CD4-positive, alpha-beta memory T cell (primary cell): Measurements from ENCODE around the gene CDK15. TPM values are rescaled to one million over a fixed set of nuclear protein-coding genes. Genes with fewer than 3 reads are reported as not detected.

Source experiments
- CTCF ChIA-PET: fragments of 350-600 bp; sonication (Branson Sonifier 250); formaldehyde crosslinking; loops from one replicate; lab custom pipeline; 2021; ENCODE audit warnings: inconsistent platforms; ENCODE audit not compliant: partially characterized antibody; lab: Charles Lee
- POLR2A ChIA-PET: fragments of 350-600 bp; sonication (Branson Sonifier 250); formaldehyde crosslinking; loops from one replicate; lab custom pipeline; 2021; ENCODE audit not compliant: partially characterized antibody; lab: Charles Lee
- DNase-seq, 5 donors: peaks; one replicate each; pipeline versions ENCODE4 v3.0.0 to v3.0.0-alpha.2; 2020 to 2022; ENCODE audit warnings: mixed read lengths in 1 of 5
- H3K27ac ChIP-seq: one replicate; pipeline ENCODE4 v1.7.0; 2013; ENCODE audit warnings: low read depth, low read length
- H3K27me3 ChIP-seq: 2 replicates; pipeline ENCODE4 v1.7.0; 2013; ENCODE audit warnings: mild to moderate bottlenecking, low read length, moderate library complexity; ENCODE audit not compliant: insufficient read depth
- H3K36me3 ChIP-seq: 2 replicates; pipeline ENCODE4 v1.7.0; 2013; ENCODE audit warnings: mild to moderate bottlenecking, low read length, moderate library complexity; ENCODE audit not compliant: insufficient read depth
- H3K4me1 ChIP-seq: 2 replicates; pipeline ENCODE4 v1.7.0; 2013; ENCODE audit warnings: mild to moderate bottlenecking, low read length, moderate library complexity; ENCODE audit not compliant: insufficient read depth
- H3K4me3 ChIP-seq, 2 donors: one replicate each; pipeline ENCODE4 v1.7.0; 2013; ENCODE audit warnings: low read length in 2 of 2, mild to moderate bottlenecking in 1 of 2
- H3K9me3 ChIP-seq, 2 donors: one replicate each; pipeline ENCODE4 v1.7.0; 2013; ENCODE audit warnings: low read length in 2 of 2, control low read depth in 1 of 2; ENCODE audit not compliant: control insufficient read depth in 1 of 2
- H3K27ac Mint-ChIP-seq, 7 donors: one replicate each; pipeline ENCODE4 v1.8.0; 2020 to 2021; ENCODE audit warnings: mixed read lengths in 7 of 7, mild to moderate bottlenecking in 6 of 7, inconsistent platforms in 3 of 7, moderate library complexity in 3 of 7
- H3K27me3 Mint-ChIP-seq, 2 donors: one replicate each; pipeline ENCODE4 v1.8.0; 2020 to 2021; ENCODE audit warnings: mixed read lengths in 2 of 2
- H3K36me3 Mint-ChIP-seq, 2 donors: one replicate each; pipeline ENCODE4 v1.8.0; 2020 to 2021; ENCODE audit warnings: mixed read lengths in 2 of 2, inconsistent platforms in 1 of 2, mild to moderate bottlenecking in 1 of 2
- H3K4me1 Mint-ChIP-seq, 4 donors: one replicate each; pipeline ENCODE4 v1.8.0; 2020 to 2021; ENCODE audit warnings: mixed read lengths in 4 of 4, mild to moderate bottlenecking in 1 of 4
- H3K4me3 Mint-ChIP-seq, 8 donors: one replicate each; pipeline ENCODE4 v1.8.0; 2020 to 2021; ENCODE audit warnings: mixed read lengths in 8 of 8, mild to moderate bottlenecking in 7 of 8, moderate library complexity in 6 of 8, inconsistent platforms in 3 of 8
- H3K9me3 Mint-ChIP-seq, 8 donors: one replicate each; pipeline ENCODE4 v1.8.0; 2020 to 2021; ENCODE audit warnings: mixed read lengths in 8 of 8, mild to moderate bottlenecking in 5 of 8, inconsistent platforms in 3 of 8, moderate library complexity in 1 of 8
- intact Hi-C: fragments of 100-400 bp; cut with micrococcal nuclease; formaldehyde crosslinking; loops from one replicate; pipeline ENCODE4 v1.15.1; 2023
- polyA plus RNA-seq, 2 donors: library from polyadenylated mRNA; unstranded; fragments of 300-500 nt; fragmentation: Illumina TruSeq; gene quantifications; one replicate each; pipeline ENCODE4 v1.2.3, GENCODE V29; 2021
- total RNA-seq, 2 experiments: library from RNA; stranded (reverse); gene quantifications; one replicate each; pipeline ENCODE4 v1.2.3, GENCODE V29; 2021

Gene CDK15
- total and polyA plus RNA-seq, 4 experiments from 2014 or later = not detected

DNA sequence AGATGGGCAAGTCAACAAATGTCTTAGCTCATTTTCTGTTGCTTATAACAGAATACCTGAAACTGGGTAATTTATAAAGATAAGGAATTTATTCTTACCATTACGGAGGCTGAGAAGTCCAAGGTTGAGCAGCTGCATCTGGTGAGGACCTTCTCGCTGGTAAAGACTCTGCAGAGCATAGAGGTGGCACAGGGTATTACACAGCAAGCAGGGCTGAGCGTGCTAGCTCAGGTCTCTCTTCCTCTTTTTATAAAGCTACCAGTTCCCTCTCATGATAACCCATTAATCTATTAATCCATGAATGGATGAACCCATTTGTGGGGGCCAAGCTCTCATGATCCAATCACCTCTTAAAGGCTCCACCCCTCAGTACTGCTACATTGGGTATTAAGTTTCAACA lies 109.1 kb downstream of the CDK15 start:
- H3K9me3 ChIP-seq = no peaks in the 10 kb centered on the region
- intact Hi-C loops = no loop called here
- H3K4me3 ChIP-seq = no peak overlapping the region
- H3K36me3 Mint-ChIP-seq = no peaks in the 10 kb centered on the region
- no peak overlapping the region for H3K4me3 Mint-ChIP-seq
- H3K9me3 Mint-ChIP-seq = no peaks in the 10 kb centered on the region
- DNase-seq = no peak
- H3K27ac ChIP-seq = no peak overlapping the region
- no peaks in the 10 kb centered on the region for H3K27me3 ChIP-seq
- POLR2A ChIA-PET = no interaction called here
- CTCF ChIA-PET = no interaction called here
- no peaks in the 10 kb centered on the region for H3K4me1 ChIP-seq
- no peak overlapping the region for H3K27ac Mint-ChIP-seq
- no peaks in the 10 kb centered on the region for H3K36me3 ChIP-seq
- no peaks in the 10 kb centered on the region for H3K27me3 Mint-ChIP-seq
- H3K4me1 Mint-ChIP-seq = no peaks in the 10 kb centered on the region

- H3K27ac ChIP-seq = no peak overlapping the region
- H3K4me3 Mint-ChIP-seq = no peak overlapping the region
- CTCF ChIA-PET = interaction anchor here (0.7 kb wide), 1 partner anchor 892 kb away, joined by 4 read pairs; no protein-coding TSS in a partner anchor
- H3K4me3 ChIP-seq = no peak overlapping the region
- no peaks in the 10 kb centered on the region for H3K4me1 ChIP-seq
- intact Hi-C loops = no loop called here
- no peaks in the 10 kb centered on the region for H3K9me3 Mint-ChIP-seq
- no peaks in the 10 kb centered on the region for H3K36me3 ChIP-seq
- H3K36me3 Mint-ChIP-seq = no peaks in the 10 kb centered on the region
- H3K27me3 ChIP-seq = no peaks in the 10 kb centered on the region
- no peak overlapping the region for H3K27ac Mint-ChIP-seq
- POLR2A ChIA-PET = no interaction called here
- no peaks in the 10 kb centered on the region for H3K4me1 Mint-ChIP-seq
- H3K9me3 ChIP-seq = no peaks in the 10 kb centered on the region
- DNase-seq = no peak
- peaks cover 0 to 5% of the 10 kb centered on the region in 2 donors for H3K27me3 Mint-ChIP-seq
Observed at GRCh38 chr2:201916565-201916964, 110.2 kb downstream of the CDK15 start.

GRCh38 chr2:201918616-201919307 lies 112.4 kb downstream of the CDK15 start:
- Mint-ChIP-seq H3K4me1 (no peaks in the 10 kb centered on the region), H3K27me3 (peaks cover 1 to 13% of the 10 kb centered on the region in 2 donors), H3K4me3 (no peak overlapping the region), H3K9me3 (peaks cover 0 to 2% (median 0%) of the 10 kb centered on the region in 8 donors), H3K27ac (no peak overlapping the region), H3K36me3 (no peaks in the 10 kb centered on the region)
- no peak for DNase-seq
- CTCF ChIA-PET = no interaction called here
- Histone ChIP-seq H3K4me3 (no peak overlapping the region), H3K27me3 (no peaks in the 10 kb centered on the region), H3K27ac (no peak overlapping the region), H3K36me3 (no peaks in the 10 kb centered on the region), H3K4me1 (no peaks in the 10 kb centered on the region), H3K9me3 (no peaks in the 10 kb centered on the region)
- POLR2A ChIA-PET = no interaction called here
- intact Hi-C loops = no loop called here

GRCh38 chr2:201919308-201919634 lies 112.9 kb downstream of the CDK15 start:
- no peaks in the 10 kb centered on the region for H3K27me3 ChIP-seq
- no peak overlapping the region for H3K27ac ChIP-seq
- H3K4me3 Mint-ChIP-seq = no peak overlapping the region
- H3K36me3 ChIP-seq = no peaks in the 10 kb centered on the region
- no peaks in the 10 kb centered on the region for H3K4me1 Mint-ChIP-seq
- no peaks in the 10 kb centered on the region for H3K9me3 ChIP-seq
- ChIA-PET POLR2A (no interaction called here), CTCF (no interaction called here)
- H3K36me3 Mint-ChIP-seq = no peaks in the 10 kb centered on the region
- H3K27ac Mint-ChIP-seq = no peak overlapping the region
- H3K4me3 ChIP-seq = no peak overlapping the region
- peaks cover 1 to 15% of the 10 kb centered on the region in 2 donors for H3K27me3 Mint-ChIP-seq
- intact Hi-C loops = no loop called here
- peaks cover 0 to 2% (median 0%) of the 10 kb centered on the region in 8 donors for H3K9me3 Mint-ChIP-seq
- DNase-seq = no peak
- H3K4me1 ChIP-seq = no peaks in the 10 kb centered on the region

GRCh38 chr2:201923436-201924328 lies 117.3 kb downstream of the CDK15 start:
- Histone ChIP-seq H3K4me3 (no peak overlapping the region), H3K27me3 (no peaks in the 10 kb centered on the region), H3K27ac (no peak overlapping the region), H3K4me1 (no peaks in the 10 kb centered on the region), H3K36me3 (no peaks in the 10 kb centered on the region), H3K9me3 (no peaks in the 10 kb centered on the region)
- POLR2A ChIA-PET = no interaction called here
- no peak overlapping the region for H3K4me3 Mint-ChIP-seq
- peaks cover 0 to 2% (median 0%) of the 10 kb centered on the region in 8 donors for H3K9me3 Mint-ChIP-seq
- CTCF ChIA-PET = no interaction called here
- peaks cover 10 to 25% of the 10 kb centered on the region in 2 donors for H3K27me3 Mint-ChIP-seq
- no peak overlapping the region for H3K27ac Mint-ChIP-seq
- no peaks in the 10 kb centered on the region for H3K4me1 Mint-ChIP-seq
- H3K36me3 Mint-ChIP-seq = no peaks in the 10 kb centered on the region
- no peak for DNase-seq
- intact Hi-C loops = no loop called here

GRCh38 chr2:201924453-201924852 lies 118.1 kb downstream of the CDK15 start:
- Histone ChIP-seq H3K9me3 (no peaks in the 10 kb centered on the region), H3K27ac (no peak overlapping the region), H3K27me3 (no peaks in the 10 kb centered on the region), H3K36me3 (no peaks in the 10 kb centered on the region), H3K4me3 (no peak overlapping the region), H3K4me1 (no peaks in the 10 kb centered on the region)
- Mint-ChIP-seq H3K27me3 (peaks cover 10 to 27% of the 10 kb centered on the region in 2 donors), H3K4me3 (no peak overlapping the region), H3K27ac (no peak overlapping the region), H3K4me1 (no peaks in the 10 kb centered on the region), H3K36me3 (no peaks in the 10 kb centered on the region), H3K9me3 (peaks cover 0 to 2% (median 0%) of the 10 kb centered on the region in 8 donors)
- ChIA-PET CTCF (no interaction called here), POLR2A (no interaction called here)
- peak in 1 of 5 donors; percentile 22 for DNase-seq
- intact Hi-C loops = no loop called here

GRCh38 chr2:201925056-201925455 lies 118.7 kb downstream of the CDK15 start:
- no peak overlapping the region for H3K27ac ChIP-seq
- H3K9me3 ChIP-seq = no peaks in the 10 kb centered on the region
- Mint-ChIP-seq H3K9me3 (peaks cover 0 to 2% (median 0%) of the 10 kb centered on the region in 8 donors), H3K36me3 (no peaks in the 10 kb centered on the region), H3K27me3 (peaks cover 10 to 27% of the 10 kb centered on the region in 2 donors), H3K4me3 (no peak overlapping the region), H3K27ac (no peak overlapping the region), H3K4me1 (no peaks in the 10 kb centered on the region)
- POLR2A ChIA-PET = no interaction called here
- H3K36me3 ChIP-seq = no peaks in the 10 kb centered on the region
- DNase-seq = no peak
- H3K27me3 ChIP-seq = no peaks in the 10 kb centered on the region
- H3K4me1 ChIP-seq = no peaks in the 10 kb centered on the region
- no peak overlapping the region for H3K4me3 ChIP-seq
- intact Hi-C loops = no loop called here
- CTCF ChIA-PET = no interaction called here
